Prostate gland (tissue), 2 donors: Measurements from ENCODE around the gene DUOX2.

Experiments used
- POLR2AphosphoS5 ChIP-seq: sonication (generic); formaldehyde crosslinking; IDR thresholded peaks from one replicate; pipeline ENCODE4 v1.6.1; 2017; ENCODE audit warnings: antibody characterized with exemption
- TF ChIP-seq, protein P1 (sequence below), 4 experiments: fragments of 200-600 bp in 2 of 4; fragments of 450-650 bp in 2 of 4; sonication (generic) in 2 of 4; IDR thresholded peaks; 1 replicate in 3 of 4; 2 replicates in 1 of 4; pipeline ENCODE4 v1.5.1; 2016 to 2019; ENCODE audit warnings: antibody characterized with exemption in 4 of 4, mild to moderate bottlenecking in 2 of 4, moderate library complexity in 2 of 4

DNA sequence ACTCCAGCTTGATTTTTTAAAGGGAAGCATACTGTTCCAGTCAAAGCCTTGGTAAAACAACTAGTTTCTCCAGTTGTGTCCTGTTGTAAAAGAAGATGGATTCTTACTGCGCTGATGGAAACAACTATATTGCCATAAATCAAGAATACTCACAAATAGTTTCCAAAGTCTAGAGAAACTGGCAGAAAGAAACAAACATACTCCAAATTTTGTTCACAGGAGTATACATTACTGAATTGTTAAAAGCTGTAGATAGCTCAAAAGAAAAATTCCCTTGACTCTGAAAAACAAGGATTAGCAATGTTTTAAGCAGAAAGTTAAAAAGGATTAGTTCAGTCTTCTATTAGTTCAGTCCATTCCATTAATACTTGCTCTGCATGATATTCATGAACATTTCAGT, 63.4 kb downstream of the DUOX2 start:
- TF ChIP-seq, protein P1, sequence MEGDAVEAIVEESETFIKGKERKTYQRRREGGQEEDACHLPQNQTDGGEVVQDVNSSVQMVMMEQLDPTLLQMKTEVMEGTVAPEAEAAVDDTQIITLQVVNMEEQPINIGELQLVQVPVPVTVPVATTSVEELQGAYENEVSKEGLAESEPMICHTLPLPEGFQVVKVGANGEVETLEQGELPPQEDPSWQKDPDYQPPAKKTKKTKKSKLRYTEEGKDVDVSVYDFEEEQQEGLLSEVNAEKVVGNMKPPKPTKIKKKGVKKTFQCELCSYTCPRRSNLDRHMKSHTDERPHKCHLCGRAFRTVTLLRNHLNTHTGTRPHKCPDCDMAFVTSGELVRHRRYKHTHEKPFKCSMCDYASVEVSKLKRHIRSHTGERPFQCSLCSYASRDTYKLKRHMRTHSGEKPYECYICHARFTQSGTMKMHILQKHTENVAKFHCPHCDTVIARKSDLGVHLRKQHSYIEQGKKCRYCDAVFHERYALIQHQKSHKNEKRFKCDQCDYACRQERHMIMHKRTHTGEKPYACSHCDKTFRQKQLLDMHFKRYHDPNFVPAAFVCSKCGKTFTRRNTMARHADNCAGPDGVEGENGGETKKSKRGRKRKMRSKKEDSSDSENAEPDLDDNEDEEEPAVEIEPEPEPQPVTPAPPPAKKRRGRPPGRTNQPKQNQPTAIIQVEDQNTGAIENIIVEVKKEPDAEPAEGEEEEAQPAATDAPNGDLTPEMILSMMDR (IDR thresholded peaks at IDR 0.05): no peak
- TF ChIP-seq POLR2AphosphoS5: peak; percentile 18
